Forelimb muscle (tissue), 1 donor: ENCODE data around the gene LRCH3. TPM values are rescaled to one million over a fixed set of nuclear protein-coding genes. Genes with fewer than 3 reads are reported as not detected.
"Not testable (repeated sequence)": the region's sequence is repeated elsewhere in the genome, so short reads cannot be mapped to it uniquely, and the experiment has no call there.

Experiments used
- DNase-seq: peaks from one replicate; pipeline ENCODE4 v3.0.0-alpha.2; 2013; ENCODE audit warnings: low read depth
- polyA plus RNA-seq: library from polyadenylated mRNA; unstranded; fragments of 120-200 nt; gene quantifications from one replicate; pipeline ENCODE4 v1.2.1, GENCODE V29; 2013; ENCODE audit not compliant: insufficient read length

Gene LRCH3
- polyA plus RNA-seq, 1 donor = 28.4 TPM

DNA sequence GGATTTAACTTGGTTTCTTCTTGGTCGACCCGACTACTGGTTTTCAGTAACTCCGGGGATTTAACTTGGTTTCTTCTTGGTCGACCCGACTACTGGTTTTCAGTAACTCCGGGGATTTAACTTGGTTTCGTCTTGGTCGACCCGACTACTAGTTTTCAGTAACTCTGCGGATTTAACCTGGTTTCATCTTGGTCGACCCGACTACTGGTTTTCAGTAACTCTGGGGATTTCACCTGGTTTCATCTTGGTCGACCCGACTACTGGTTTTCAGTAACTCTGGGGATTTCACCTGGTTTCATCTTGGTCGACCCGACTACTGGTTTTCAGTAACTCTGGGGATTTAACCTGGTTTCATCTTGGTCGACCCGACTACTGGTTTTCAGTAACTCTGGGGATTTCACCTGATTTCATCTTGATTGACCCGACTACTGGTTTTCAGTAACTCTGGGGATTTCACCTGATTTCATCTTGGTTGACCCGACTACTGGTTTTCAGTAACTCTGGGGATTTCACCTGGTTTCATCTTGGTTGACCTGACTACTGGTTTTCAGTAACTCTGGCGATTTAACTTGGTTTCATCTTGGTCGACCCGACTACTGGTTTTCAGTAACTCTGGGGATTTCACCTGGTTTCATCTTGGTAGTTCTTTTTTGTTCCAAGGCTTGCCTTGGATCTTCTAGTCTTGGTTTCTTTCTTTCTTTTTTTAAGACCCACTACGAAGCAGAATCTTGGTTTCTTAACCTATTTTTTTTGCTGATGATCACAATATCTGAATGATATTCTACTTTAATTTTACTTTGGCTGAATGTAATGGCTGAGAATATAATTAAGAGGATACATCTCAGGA lies 130.6 kb downstream of the LRCH3 start:
- DNase-seq = not testable (repeated sequence)

DNA sequence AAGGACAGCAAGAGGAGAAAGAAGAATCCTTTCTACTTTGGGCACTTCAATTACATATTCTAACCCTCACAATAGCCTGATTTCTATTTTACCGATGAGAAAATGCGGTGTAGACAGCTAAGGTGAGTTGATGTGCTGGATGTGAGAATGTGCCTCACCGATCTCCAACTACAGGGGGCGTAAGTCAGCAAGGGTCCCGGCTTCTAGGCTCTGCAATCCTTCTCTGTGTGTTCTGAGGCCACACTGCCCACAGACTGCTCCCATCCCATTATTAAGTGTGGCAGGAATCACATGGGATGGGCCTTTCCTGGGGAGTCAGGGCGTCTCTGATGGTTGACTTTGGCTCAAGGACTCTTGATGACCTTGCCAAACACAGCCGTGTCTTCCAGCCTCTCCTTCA lies 135.4 kb downstream of the LRCH3 start:
- no peak for DNase-seq

DNA sequence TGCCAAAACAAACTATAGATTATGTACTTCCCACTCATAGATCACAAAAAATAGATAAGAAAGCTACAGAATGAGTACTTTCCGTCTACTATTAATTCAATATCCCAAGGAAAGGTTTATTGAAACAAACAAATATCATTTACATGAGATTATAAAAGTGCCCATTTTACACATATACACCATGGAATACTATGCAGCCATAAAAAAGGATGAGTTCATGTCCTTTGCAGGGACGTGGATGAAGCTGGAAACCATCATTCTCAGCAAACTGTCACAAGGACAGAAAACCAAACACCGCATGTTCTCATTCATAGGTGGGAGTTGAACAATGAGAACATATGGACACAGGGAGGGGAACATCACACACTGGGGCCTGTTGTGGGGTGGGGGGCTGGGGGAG lies 136.5 kb downstream of the LRCH3 start:
- DNase-seq = not testable (repeated sequence)

DNA sequence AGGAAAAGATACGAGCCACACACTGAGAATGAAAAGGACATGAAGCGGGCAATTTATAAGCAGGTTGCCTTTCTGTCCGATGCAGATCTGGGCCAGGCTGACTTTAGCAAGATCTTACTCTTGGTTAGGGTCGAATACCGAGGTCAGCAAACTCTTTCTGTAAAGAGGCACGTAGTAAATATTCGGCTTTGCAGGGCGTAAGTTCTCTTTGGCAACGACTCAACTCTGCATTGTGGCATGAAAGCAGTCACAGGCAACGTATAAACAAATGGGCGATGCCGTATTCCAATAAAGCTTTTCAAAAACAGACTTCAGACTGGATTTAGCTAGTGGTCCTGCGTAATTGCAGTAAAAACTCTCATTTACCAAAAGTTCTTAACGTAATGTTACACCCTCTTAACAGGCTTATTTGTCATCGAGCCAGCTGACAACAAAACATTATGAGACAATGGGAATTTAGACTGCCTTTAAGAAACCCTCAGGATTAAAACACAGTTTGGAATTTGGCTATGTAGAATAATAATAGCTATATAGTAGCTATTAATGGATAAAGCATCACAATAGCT lies 145.8 kb downstream of the LRCH3 start:
- no peak for DNase-seq

Other genes starting within 250 kb of the LRCH3 start
- gene BDH1, start 235.3 kb upstream of the LRCH3 start, polyA plus RNA-seq = 4.1 TPM
- 10.5 TPM for gene RUBCN, start 54.4 kb upstream of the LRCH3 start, polyA plus RNA-seq
- gene FYTTD1, start 41.4 kb upstream of the LRCH3 start, polyA plus RNA-seq = 71.9 TPM
- gene RPL35A, start 158.9 kb downstream of the LRCH3 start, polyA plus RNA-seq = 1,909 TPM
- gene LMLN, start 169.0 kb downstream of the LRCH3 start, polyA plus RNA-seq = 3.4 TPM